Right forelimb (tissue), 1 donor: ENCODE results near the gene PUSL1.
A peak's percentile ranks its signal among the peaks of the same experiment; 100 is the strongest.

Experiments used
- DNase-seq: peaks from one replicate; pipeline ENCODE4 v3.0.0-alpha.2; 2018

The PUSL1 gene

GRCh38 chr1:1280782-1281481, 27.5 kb upstream of the PUSL1 start:
- DNase-seq, result no peak

DNA sequence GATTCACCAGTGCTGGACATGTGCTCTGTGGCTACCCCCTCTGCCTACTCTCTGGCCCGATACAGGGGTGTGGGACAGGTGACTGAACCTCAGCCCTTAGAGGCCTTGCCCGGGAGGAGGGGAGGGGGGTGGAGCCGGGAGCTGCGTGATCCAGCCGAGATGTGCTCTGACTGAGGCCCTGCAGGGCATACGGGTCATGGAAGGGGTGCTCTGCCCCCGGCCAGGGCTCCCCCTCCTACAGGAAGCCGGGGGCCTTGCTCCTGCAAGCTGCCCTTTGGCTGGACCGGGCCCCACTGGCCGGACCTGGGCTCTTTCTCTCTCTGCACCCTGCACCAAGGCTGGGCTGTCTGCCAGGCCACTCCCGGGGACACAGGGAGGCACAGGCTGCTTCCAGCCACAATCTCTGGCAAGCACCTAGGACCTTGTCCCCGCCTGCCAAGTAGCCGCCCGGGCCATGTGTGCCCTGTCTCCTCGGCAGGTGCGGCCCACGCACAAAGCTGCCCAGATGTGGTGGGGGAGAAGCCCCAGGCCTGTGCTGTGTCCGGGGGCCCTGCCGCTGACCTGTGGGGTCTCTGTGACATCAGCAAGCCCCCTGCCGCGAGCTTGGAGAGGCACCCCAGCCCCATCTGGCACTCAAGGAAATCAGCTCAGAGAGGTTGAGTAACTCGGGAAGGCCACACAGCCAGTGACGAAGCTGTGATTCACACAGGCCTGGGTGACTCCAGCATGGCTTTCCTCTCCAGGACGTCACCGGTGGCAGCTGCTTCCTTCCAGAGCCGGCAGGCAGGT, 26.7 kb upstream of the PUSL1 start:
- no peak for DNase-seq

DNA sequence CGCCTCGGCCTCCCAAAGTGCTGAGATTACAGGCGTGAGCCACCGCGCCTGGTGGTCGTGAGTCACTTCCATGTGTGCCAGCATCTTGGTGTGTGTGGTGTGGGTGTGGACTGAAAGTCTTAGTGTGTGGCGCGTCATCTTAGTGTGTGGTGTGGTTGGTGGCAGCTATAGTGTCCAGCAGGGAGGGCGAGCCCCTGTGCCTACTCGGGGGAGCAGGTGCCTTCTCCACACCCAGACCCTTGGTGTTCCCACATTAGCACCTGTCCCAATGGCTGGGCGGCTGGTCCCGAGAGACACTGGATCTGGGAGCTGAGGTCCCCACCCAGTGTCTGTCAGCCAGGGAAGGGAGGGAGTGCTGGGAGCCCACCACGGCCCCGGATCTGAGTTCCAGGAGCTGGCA, 25.4 kb upstream of the PUSL1 start:
- no peak for DNase-seq

GRCh38 chr1:1283821-1284220, 24.6 kb upstream of the PUSL1 start:
- DNase-seq, result no peak

DNA sequence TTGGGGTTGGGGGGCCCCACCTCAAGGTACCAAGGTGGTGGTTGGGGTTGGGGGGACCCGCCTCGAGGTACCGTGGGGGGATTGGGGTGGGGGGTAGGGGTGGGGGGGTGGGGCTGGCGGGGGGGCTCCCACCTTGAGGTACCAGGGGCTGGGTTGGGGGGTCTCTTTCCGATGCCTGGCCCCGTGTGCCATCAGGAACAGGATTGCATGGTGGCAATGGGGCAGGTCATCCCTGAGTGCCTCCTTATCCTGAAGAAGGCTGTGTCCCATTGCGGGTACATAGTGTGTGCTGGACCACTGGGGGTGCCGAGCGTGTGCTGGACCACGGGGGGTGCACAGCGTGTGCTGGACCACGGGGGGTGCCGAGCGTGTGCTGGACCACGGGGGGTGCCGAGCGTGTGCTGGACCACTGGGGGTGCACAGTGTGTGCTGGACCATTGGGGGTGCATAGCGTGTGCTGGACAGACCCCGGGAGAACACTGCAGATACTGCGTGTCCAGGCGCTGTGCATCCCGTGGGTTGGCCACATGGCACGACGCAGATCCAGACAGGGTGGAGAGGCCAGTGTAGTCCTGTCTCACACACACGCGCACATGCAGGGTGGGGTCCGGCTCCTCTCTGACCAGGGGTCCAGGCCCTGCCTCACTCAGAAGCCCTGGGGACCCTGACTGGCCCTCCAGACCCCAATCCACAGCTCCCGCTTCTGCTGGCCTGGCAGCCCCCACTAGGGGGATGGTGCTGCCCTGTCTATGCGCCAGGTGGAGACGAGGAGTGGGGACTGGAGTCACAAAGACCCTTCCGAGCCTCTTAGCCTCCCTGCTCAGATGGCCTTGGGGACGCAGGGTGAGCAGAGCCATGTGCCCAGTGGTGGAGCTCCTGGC, 23.9 kb upstream of the PUSL1 start:
- no peak for DNase-seq

DNA sequence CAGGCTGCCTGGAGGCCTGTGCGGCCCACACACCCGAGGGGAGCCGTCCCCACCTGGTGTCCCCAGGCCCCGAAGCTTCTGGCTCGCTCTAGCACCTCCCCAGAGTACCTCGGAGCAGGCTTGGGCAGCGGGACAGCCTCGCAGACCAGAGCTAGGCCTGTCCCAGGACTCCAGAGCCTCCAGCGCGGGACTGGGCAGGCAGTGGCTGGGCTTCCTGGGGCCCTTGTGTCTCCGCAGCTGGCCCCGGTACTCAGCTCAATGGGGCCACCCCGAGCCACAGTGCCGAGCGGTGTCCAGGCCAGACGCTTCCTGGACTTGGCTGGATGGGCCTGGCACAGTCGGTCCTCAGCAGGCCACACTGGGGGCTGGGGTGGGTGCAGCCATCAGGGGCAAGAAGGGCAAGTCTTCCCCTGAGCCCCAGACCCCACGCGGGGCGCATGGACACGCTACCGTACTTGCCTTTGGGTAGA, 23.3 kb upstream of the PUSL1 start:
- DNase-seq, result no peak

DNA sequence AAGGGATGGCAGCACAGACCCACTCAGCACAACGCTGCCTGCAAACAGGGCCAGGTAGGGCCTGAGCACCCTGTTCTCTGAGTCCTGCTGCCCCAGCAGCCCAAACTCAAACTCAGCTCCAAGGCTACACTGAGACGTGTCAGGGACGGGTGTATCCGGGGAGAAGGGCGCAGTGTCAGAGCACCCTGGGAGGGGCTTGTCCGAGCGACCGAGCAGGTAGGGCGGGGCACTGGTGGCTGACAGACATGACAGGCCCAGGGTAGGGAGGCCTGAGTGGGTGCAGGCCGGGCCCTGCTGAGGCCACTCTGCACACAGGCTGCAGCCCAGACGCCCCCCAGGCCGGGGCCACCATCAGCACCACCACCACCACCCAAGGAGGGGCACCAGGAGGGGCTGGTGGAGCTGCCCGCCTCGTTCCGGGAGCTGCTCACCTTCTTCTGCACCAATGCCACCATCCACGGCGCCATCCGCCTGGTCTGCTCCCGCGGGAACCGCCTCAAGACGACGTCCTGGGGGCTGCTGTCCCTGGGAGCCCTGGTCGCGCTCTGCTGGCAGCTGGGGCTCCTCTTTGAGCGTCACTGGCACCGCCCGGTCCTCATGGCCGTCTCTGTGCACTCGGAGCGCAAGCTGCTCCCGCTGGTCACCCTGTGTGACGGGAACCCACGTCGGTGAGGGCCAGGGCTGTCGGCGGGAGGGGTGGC, 22.6 kb upstream of the PUSL1 start:
- DNase-seq, result no peak

DNA sequence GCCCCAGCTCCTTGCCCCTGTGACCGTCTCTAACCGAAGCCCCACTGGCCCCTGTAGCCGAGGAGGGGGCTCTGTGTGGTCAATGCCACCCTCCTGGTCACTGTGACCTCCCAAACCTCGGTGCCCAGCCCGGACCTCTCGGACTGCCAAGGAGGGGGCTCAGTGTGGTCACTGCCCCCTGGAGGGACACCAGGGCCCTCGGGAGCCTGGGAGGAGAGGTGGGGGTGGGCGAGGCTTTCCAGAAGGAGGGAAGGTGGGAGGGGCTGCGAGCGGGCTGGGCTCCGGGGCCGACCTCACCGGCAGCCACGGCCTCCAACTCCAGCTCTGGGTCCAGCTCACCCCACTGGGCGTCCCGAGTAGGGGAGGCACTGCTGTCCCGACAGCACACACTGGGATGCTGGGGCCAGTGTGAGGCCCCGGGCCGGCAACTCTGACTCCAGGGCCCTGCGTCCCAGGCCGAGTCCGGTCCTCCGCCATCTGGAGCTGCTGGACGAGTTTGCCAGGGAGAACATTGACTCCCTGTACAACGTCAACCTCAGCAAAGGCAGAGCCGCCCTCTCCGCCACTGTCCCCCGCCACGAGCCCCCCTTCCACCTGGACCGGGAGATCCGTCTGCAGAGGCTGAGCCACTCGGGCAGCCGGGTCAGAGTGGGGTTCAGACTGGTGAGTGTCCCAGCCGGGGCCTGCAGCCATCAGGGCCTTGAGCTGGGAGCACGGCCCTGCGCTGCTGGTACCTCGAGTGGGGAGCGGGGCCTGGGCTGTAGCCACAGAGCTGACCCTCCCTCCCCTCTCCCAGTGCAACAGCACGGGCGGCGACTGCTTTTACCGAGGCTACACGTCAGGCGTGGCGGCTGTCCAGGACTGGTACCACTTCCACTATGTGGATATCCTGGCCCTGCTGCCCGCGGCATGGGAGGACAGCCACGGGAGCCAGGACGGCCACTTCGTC, 21.8 kb upstream of the PUSL1 start:
- DNase-seq, result no peak

- no peak for DNase-seq
These were observed 20.9 kb upstream of the PUSL1 start for GRCh38 chr1:1287288-1288110.

- DNase-seq, result no peak
These were observed 18.1 kb upstream of the PUSL1 start for GRCh38 chr1:1290238-1290731.

- no peak for DNase-seq
These were observed 17.3 kb upstream of the PUSL1 start for GRCh38 chr1:1291023-1291528.

- peak; percentile 78 for DNase-seq
These were observed 16.6 kb upstream of the PUSL1 start for GRCh38 chr1:1291548-1292441.

GRCh38 chr1:1292442-1292779, 16.0 kb upstream of the PUSL1 start:
- DNase-seq, result no peak

- DNase-seq, result no peak
These were observed 15.5 kb upstream of the PUSL1 start for GRCh38 chr1:1292851-1293250.

DNA sequence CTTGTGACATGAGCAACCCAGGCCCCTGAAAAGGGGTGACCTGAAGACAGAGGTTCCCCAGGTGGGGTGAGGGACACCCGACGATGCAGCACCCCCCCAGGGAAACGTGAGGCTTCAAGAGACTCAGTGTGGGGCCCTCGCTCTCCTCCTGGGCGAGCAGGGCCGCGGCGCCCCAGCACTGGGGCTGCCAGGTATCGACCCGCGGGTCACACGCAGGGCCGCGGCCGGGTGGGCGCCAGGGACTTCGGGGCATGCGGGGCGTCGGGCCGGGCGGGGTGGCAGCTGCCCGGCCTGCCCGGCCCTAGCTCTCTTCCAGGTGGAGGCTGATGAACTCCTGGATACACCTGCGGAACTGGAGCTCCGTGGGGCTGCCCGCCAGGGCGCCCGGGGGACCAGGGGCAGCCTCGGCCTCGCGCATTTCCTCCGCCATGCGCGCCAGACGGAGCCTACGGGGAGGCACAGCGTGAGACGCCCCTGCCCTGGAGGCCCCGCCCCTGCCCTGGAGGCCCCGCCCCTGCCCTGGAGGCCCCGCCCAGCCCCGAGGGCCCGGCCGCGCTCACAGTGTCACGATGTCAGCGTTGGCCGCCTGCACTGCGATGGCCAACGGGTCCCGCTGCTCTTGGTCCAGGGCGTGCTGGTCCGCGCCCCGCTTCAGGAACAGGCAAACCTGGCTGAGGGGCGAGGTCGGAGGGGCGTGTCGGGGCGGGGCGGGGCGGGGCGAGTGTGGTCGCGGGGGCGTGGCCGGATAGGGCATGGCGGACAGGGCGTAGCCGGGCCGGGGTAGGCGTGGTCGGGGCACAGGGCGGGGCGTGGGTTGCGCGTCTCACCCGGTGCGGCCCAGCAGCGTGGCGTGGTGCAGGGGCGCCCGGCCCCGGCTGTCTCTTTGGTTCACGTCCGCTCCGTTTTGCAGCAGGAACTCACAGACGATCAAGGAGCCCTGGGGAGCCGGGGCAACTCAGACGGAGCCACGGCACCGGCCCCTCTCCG, 14.8 kb upstream of the PUSL1 start:
- no peak for DNase-seq

DNA sequence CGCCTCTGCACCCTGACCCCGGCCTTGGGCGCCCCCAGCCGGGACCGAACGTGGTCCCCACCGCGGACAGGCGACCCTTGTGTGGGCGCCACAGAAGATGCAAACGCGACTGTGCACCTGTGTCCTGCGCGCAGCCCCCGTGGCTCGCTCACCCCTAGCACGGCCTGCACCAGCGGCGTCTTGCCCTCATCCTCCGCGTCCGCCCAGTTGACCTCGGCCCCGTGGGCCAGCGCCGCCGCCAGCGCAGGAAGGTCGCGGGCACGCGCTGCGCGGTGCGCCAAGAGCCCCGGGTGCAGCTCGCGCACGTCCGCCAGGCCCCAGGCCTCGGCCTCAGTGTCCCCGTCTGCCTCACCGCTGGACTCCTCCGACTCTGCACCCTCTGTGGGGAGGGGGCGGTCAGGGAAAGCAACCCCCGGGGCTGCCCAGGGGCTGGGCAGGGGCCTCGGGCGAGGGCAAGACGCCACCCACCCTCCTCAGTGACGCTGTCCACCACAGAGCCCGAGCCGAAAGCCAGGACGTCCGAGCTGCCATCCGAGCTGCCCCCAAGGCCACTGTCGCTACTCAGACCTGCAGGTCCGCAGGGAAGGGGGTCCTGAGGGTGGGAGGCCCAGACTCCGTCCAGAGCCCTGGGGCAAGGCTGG, 14.0 kb upstream of the PUSL1 start:
- DNase-seq, result no peak

GRCh38 chr1:1295154-1295923, 13.1 kb upstream of the PUSL1 start:
- DNase-seq, result no peak
